Panc1 (cell line): ENCODE data around the gene MADD. TPM values are rescaled to one million over a fixed set of nuclear protein-coding genes. Genes with fewer than 3 reads are reported as not detected.

Source experiments
- ATAC-seq: fragments of 200-7000 bp; cut with Tn5 transposase; 2 replicates; pipeline ENCODE4 v1.9.1; 2020; ENCODE audit warnings: mild to moderate bottlenecking, moderate library complexity
- BruUV-seq: library from RNA; stranded (reverse); fragments of 400-500 nt; replicated peaks from 2 replicates; lab custom pipeline; 2021; lab: Mats Ljungman, UMichigan
- CTCF ChIA-PET: fragments of 300-600 bp; sonication (Branson Sonifier 250); formaldehyde crosslinking; loops from one replicate; lab custom pipeline; 2022; ENCODE audit warnings: antibody characterized with exemption; lab: Charles Lee
- POLR2A ChIA-PET: fragments of 300-600 bp; sonication (Branson Sonifier 250); formaldehyde crosslinking; loops from one replicate; lab custom pipeline; 2022; ENCODE audit warnings: antibody characterized with exemption; lab: Charles Lee
- DNase-seq: peaks from one replicate; pipeline ENCODE4 v3.0.0-alpha.2; 2010; ENCODE audit warnings: low read depth, low spot score
- H3K27ac ChIP-seq: 2 replicates; pipeline ENCODE4 v1.5.1; 2011; ENCODE audit warnings: mild to moderate bottlenecking, low read length, inconsistent platforms
- H3K27me3 ChIP-seq: fragments of 200-500 bp; sonication (Bioruptor generic); 2 replicates; pipeline ENCODE4 v1.6.0; 2014; ENCODE audit warnings: low read length, inconsistent platforms; ENCODE audit not compliant: control insufficient read depth, insufficient read depth
- H3K36me3 ChIP-seq: fragments of 200-500 bp; sonication (Bioruptor generic); 2 replicates; pipeline ENCODE4 v1.5.1; 2014; ENCODE audit warnings: inconsistent platforms, mild to moderate bottlenecking, low read length, moderate library complexity; ENCODE audit not compliant: control insufficient read depth, insufficient read depth
- H3K4me1 ChIP-seq: 2 replicates; pipeline ENCODE4 v1.5.1; 2011; ENCODE audit warnings: inconsistent platforms, mild to moderate bottlenecking, low read length, moderate library complexity; ENCODE audit not compliant: control insufficient read depth, insufficient read depth
- H3K4me3 ChIP-seq, 2 experiments: 2 replicates each; pipeline ENCODE4 v1.5.1; 2011 to 2012; ENCODE audit warnings: low read depth in 2 of 2, low read length in 2 of 2, mild to moderate bottlenecking in 2 of 2, inconsistent platforms in 1 of 2, moderate library complexity in 1 of 2
- H3K9me3 ChIP-seq: fragments of 200-500 bp; sonication (Bioruptor generic); 2 replicates; pipeline ENCODE4 v1.5.1; 2014; ENCODE audit warnings: low read depth, mild to moderate bottlenecking, inconsistent platforms, low read length, moderate library complexity; ENCODE audit not compliant: control insufficient read depth, insufficient read depth
- POLR2AphosphoS5 ChIP-seq: IDR thresholded peaks from 2 replicates; pipeline ENCODE4 v1.6.1; 2012; ENCODE audit warnings: mild to moderate bottlenecking, low read depth, low read length, moderate library complexity
- SIN3A ChIP-seq: IDR thresholded peaks from 2 replicates; pipeline ENCODE4 v1.6.1; 2012; ENCODE audit warnings: low read depth, mild to moderate bottlenecking, low read length, moderate library complexity, borderline replicate concordance; ENCODE audit not compliant: insufficient read depth
- TCF7L2 ChIP-seq: IDR thresholded peaks from 2 replicates; pipeline ENCODE4 v1.6.1; 2011; ENCODE audit warnings: mild to moderate bottlenecking, low read depth, low read length, inconsistent platforms
- in situ Hi-C: cut with HindIII; loops from 2 replicates; pipeline ENCODE4 v1.10.0; 2016; ENCODE audit warnings: low sequenced_read_pairs, low pct_unique_long_range_greater_than_20kb
- intact Hi-C: fragments of 100-400 bp; cut with micrococcal nuclease; formaldehyde crosslinking; loops from one replicate; pipeline ENCODE4 v1.10.0; 2022; ENCODE audit not compliant: unreplicated experiment
- total RNA-seq: library from RNA; stranded (reverse); gene quantifications from one replicate; pipeline ENCODE4 v1.2.1, GENCODE V29; 2021; ENCODE audit not compliant: unreplicated experiment
- TF ChIP-seq, protein P1 (sequence below): fragments of 450-650 bp; IDR thresholded peaks from 2 replicates; pipeline ENCODE4 v1.5.1; 2017; ENCODE audit warnings: mild to moderate bottlenecking
- TF ChIP-seq, protein P2 (sequence below), 2 experiments: IDR thresholded peaks; 2 replicates each; pipeline ENCODE4 v1.6.1; 2011 to 2012; ENCODE audit warnings: low read depth in 2 of 2, control low read depth in 1 of 2, low read length in 1 of 2, mild to moderate bottlenecking in 1 of 2, moderate library complexity in 1 of 2; ENCODE audit not compliant: insufficient read depth in 1 of 2

The MADD gene
- total RNA-seq, 1 experiment from 2014 or later: 51.1 TPM

DNA sequence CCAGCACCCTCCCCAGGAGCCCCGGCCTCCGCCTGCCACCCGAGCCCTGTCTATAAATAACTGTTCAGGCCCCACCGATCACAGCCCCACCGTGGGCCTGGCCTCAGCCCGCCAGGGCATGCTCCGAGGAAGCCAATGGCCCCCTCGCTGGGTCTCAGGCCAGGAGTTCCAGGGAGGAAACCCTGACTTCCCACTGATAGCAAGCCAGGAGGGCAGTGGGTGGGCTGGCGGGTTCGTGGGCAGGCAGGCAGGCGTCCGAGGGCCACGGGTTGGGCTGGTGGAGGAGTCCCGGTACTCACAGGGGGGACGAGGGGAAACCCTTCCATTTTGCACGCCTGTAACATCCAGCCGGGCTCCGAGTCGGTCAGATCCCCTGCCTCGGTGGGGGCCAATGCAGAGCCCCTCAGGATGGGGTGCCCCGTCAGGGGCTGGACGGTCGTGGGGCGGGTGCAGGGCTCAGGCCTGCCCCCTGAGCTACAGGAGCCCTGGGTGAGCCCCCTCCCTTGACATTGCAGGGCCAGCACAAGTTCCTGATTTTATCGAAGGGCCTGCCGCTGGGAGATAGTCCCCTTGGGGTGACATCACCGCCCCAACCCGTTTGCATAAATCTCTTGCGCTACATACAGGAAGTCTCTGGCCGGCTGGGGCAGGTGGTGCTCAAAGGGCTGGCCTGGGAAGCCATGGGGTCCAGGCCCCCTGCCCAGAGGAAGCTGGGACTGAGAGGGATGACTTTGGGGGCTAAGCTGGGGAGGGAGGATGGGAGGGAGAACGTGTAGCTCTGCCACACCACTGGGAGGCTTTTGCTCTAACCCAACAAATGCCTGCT lies 108.3 kb downstream of the MADD start, which contains the start of gene SPI1 (continued):
- no peak for TF ChIP-seq SIN3A

DNA sequence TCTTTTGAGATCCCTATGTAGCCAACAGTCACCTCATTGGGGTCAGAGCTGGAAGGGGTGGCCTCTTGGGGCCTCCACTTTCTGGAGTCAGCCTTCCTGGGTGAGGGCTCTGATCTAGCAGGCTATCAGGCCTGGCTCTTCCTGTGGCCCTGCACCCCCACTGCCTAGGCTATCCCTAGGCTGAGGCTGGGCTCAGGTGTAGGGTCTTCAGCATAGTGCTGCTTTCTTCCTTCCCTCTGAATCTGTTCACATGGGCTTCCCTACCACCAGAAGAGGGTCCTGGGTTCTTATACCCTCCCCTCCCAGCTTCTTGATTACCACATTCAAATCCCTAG lies 108.9 kb downstream of the MADD start:
- in situ Hi-C loops (no loop called here), intact Hi-C loops (no loop called here)
- Histone ChIP-seq H3K27me3 (no peaks in the 10 kb centered on the region), H3K27ac (no peak overlapping the region), H3K4me3 (no peak overlapping the region), H3K9me3 (no peaks in the 10 kb centered on the region), H3K4me1 (no peaks in the 10 kb centered on the region; the same call in 1 of the 2 replicates), H3K36me3 (no peaks in the 10 kb centered on the region)
- TF ChIP-seq TCF7L2: no peak
- TF ChIP-seq, protein P1, sequence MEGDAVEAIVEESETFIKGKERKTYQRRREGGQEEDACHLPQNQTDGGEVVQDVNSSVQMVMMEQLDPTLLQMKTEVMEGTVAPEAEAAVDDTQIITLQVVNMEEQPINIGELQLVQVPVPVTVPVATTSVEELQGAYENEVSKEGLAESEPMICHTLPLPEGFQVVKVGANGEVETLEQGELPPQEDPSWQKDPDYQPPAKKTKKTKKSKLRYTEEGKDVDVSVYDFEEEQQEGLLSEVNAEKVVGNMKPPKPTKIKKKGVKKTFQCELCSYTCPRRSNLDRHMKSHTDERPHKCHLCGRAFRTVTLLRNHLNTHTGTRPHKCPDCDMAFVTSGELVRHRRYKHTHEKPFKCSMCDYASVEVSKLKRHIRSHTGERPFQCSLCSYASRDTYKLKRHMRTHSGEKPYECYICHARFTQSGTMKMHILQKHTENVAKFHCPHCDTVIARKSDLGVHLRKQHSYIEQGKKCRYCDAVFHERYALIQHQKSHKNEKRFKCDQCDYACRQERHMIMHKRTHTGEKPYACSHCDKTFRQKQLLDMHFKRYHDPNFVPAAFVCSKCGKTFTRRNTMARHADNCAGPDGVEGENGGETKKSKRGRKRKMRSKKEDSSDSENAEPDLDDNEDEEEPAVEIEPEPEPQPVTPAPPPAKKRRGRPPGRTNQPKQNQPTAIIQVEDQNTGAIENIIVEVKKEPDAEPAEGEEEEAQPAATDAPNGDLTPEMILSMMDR: no peak
- TF ChIP-seq, protein P2, sequence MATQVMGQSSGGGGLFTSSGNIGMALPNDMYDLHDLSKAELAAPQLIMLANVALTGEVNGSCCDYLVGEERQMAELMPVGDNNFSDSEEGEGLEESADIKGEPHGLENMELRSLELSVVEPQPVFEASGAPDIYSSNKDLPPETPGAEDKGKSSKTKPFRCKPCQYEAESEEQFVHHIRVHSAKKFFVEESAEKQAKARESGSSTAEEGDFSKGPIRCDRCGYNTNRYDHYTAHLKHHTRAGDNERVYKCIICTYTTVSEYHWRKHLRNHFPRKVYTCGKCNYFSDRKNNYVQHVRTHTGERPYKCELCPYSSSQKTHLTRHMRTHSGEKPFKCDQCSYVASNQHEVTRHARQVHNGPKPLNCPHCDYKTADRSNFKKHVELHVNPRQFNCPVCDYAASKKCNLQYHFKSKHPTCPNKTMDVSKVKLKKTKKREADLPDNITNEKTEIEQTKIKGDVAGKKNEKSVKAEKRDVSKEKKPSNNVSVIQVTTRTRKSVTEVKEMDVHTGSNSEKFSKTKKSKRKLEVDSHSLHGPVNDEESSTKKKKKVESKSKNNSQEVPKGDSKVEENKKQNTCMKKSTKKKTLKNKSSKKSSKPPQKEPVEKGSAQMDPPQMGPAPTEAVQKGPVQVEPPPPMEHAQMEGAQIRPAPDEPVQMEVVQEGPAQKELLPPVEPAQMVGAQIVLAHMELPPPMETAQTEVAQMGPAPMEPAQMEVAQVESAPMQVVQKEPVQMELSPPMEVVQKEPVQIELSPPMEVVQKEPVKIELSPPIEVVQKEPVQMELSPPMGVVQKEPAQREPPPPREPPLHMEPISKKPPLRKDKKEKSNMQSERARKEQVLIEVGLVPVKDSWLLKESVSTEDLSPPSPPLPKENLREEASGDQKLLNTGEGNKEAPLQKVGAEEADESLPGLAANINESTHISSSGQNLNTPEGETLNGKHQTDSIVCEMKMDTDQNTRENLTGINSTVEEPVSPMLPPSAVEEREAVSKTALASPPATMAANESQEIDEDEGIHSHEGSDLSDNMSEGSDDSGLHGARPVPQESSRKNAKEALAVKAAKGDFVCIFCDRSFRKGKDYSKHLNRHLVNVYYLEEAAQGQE (IDR thresholded peaks at IDR 0.05; ENCODE audit: insufficient read depth in 1 of 2, low read depth in 2 of 2, low read length in 1 of 2): no peak
- no peak for TF ChIP-seq SIN3A
- no peak for TF ChIP-seq POLR2AphosphoS5
- CTCF ChIA-PET: no interaction called here
- POLR2A ChIA-PET: no interaction called here
- DNase-seq (no peak), ATAC-seq (no peak)
- no TSS peak for BruUV-seq

DNA sequence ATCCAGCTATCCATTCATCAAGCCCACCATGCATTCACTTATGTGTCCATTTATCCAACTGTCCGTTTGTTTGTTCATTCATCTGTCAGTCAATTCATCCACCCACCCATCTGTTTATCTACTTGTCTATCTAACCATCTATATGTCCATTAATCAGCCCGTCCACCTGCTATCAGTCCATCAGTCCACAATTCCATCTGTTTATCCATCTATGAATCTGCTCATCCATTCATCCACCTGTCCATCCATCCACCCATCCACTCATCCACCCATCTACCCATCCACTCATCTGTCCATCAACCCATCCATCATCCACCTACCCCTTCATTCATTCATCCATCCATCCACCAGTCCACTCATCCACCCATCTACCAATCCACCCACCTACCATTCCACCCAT lies 109.4 kb downstream of the MADD start:
- DNase-seq: no peak

More for the DNA sequence above, 109.4 kb downstream of the MADD start:
- CTCF ChIA-PET: no interaction called here
- POLR2A ChIA-PET: no interaction called here
- no peak for ATAC-seq
- in situ Hi-C loops (no loop called here), intact Hi-C loops (no loop called here)
- H3K27ac ChIP-seq: no peak overlapping the region
- TF ChIP-seq SIN3A: no peak
- TF ChIP-seq POLR2AphosphoS5: no peak
- TF ChIP-seq, protein P2 (IDR thresholded peaks at IDR 0.05; ENCODE audit: insufficient read depth in 1 of 2, low read depth in 2 of 2, low read length in 1 of 2): no peak
- TF ChIP-seq, protein P1: no peak
- no peak for TF ChIP-seq TCF7L2
- BruUV-seq: no TSS peak
- H3K36me3 ChIP-seq: no peaks in the 10 kb centered on the region
- no peaks in the 10 kb centered on the region; the same call in 1 of the 2 replicates for H3K4me1 ChIP-seq
- no peak overlapping the region for H3K4me3 ChIP-seq
- no peaks in the 10 kb centered on the region for H3K9me3 ChIP-seq
- H3K27me3 ChIP-seq: no peaks in the 10 kb centered on the region
